ENCODE results near the gene IRAK1. TPM values are rescaled to one million over a fixed set of nuclear protein-coding genes. Genes with fewer than 3 reads are reported as not detected.
A peak's percentile ranks its signal among the peaks of the same experiment; 100 is the strongest.

Gene IRAK1
- polyA plus RNA-seq, 1 donor (not counting 4 experiments of a cell fraction or from before 2014, with no cell fraction given), result 41.5 TPM

DNA sequence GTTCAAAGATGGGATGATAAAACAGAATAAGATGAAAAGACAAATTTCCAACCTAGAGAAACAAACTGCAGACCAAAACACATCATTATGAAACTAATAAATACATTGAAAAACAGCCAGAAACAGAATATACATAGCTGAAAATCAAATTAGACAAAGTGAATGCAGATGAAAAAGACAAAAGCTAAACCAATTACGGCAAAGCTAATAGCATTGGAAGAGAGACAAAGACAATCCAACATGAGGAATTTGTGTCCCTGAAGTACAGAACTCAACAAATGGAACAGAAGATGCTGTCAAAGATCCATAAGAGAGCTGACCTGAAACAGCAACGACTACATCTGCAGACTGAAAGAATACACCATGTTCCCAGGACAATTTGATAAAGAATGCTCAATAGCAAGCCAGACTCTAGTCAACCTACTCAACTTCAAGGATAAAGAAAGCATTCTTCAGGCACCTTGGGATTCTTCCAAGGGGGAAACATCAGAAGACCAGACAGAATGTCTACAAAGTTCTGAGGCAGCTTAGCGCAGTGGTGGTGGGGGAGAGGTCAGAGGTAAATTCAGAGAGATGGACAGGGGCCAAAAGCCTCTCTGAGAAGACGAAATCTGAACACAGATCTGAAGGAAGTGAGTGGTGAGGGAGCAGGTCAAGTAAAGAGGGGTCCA is 27.4 kb upstream of the IRAK1 start:
- DNase-seq (ENCODE audit: low read depth, low spot score) (no peak), FAIRE-seq (no peak)
- no peaks in the 10 kb centered on the region for H3K9me1 ChIP-seq (ENCODE audit: control insufficient read depth, extremely low read depth, insufficient read depth, low read length)
- H3K9me3 ChIP-seq (ENCODE audit: control insufficient read depth, low read depth, low read length), result no peaks in the 10 kb centered on the region
- peaks cover 0 to 1% of the 10 kb centered on the region in 2 experiments for H3K36me3 ChIP-seq (ENCODE audit: control insufficient read depth in 2 of 2, extremely low read depth in 1 of 2, insufficient read depth in 2 of 2, low read length in 2 of 2)
- H4K20me1 ChIP-seq (ENCODE audit: control insufficient read depth, extremely low read depth, insufficient read depth, low read length), result no peaks in the 10 kb centered on the region
- no peak overlapping the region for H2AFZ ChIP-seq (ENCODE audit: control insufficient read depth, low read length)
- no peak overlapping the region for H3K4me2 ChIP-seq (ENCODE audit: control insufficient read depth, extremely low read depth, insufficient read depth, low read depth, low read length)
- no peak overlapping the region for H3K4me3 ChIP-seq (ENCODE audit: control insufficient read depth in 2 of 3, extremely low read depth in 1 of 3, insufficient read depth in 2 of 3, low read depth in 1 of 3, low read length in 3 of 3)
- dilution Hi-C loops (cut with MboI; ENCODE audit: extremely low pct_ligation_motif_present, low sequenced_read_pairs), result no loop called here
- no peak overlapping the region for H3K27ac ChIP-seq (ENCODE audit: control insufficient read depth, insufficient read depth, low read length)
- H3K27me3 ChIP-seq (ENCODE audit: control insufficient read depth, extremely low read depth, insufficient read depth, low read length), result no peaks in the 10 kb centered on the region
- peaks cover 13% of the 10 kb centered on the region for H3K79me2 ChIP-seq (ENCODE audit: control insufficient read depth, insufficient read depth, low read length)
- no peak overlapping the region for H3K9ac ChIP-seq (ENCODE audit: control insufficient read depth, extremely low read depth, insufficient read depth, low read length)
- TF ChIP-seq EZH2 (IDR thresholded peaks at IDR 0.05; ENCODE audit: low read length), result no peak
- TF ChIP-seq, protein P1, sequence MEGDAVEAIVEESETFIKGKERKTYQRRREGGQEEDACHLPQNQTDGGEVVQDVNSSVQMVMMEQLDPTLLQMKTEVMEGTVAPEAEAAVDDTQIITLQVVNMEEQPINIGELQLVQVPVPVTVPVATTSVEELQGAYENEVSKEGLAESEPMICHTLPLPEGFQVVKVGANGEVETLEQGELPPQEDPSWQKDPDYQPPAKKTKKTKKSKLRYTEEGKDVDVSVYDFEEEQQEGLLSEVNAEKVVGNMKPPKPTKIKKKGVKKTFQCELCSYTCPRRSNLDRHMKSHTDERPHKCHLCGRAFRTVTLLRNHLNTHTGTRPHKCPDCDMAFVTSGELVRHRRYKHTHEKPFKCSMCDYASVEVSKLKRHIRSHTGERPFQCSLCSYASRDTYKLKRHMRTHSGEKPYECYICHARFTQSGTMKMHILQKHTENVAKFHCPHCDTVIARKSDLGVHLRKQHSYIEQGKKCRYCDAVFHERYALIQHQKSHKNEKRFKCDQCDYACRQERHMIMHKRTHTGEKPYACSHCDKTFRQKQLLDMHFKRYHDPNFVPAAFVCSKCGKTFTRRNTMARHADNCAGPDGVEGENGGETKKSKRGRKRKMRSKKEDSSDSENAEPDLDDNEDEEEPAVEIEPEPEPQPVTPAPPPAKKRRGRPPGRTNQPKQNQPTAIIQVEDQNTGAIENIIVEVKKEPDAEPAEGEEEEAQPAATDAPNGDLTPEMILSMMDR (optimal IDR thresholded peaks at IDR 0.05 in 1 of 3, IDR thresholded peaks at IDR 0.05 in 1 of 3, conservative IDR thresholded peaks at IDR 0.05 in 1 of 3; ENCODE audit: extremely low read depth in 1 of 3, insufficient read depth in 2 of 3, low read length in 3 of 3), result no peak
- H3K4me1 ChIP-seq (ENCODE audit: control insufficient read depth, extremely low read depth, insufficient read depth, low read length), result peaks cover 3% of the 10 kb centered on the region

DNA sequence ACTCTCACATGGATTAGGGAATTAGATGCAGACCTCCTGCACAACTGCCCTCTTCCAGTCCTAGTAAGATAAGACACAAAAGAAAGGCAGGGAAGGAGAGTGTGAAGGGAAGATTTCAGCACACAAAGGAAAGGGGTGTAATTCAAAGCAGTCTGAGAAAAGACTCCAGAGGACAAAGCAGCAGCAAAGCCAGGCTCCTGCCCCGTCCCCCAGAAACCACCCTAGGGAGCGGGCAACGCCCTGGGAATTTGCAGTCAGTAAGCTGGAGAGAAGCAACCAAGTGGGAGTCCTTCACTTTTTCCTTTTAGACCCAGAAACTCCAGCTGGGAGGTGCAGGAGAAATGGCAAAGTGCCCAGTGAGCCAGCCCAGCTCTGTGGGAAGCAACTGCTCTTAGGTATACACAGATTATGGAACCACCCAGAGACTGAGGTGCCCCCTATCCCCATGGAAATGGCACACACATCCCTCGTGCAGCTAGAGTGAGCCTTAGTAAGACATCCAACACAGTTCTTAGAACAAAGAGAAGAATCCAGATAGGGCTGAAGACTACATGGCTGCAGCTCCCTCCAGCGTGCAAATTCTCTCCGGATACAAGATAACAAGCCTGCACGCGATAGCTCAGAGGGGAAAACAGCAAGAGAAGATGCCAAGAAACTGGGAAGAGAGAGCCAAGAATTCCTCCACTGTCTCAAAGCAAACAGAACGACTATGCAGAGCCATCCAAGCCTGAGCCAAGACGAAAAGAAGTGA is 26.5 kb upstream of the IRAK1 start:
- no peak for DNase-seq (ENCODE audit: low read depth, low spot score)

More for the DNA sequence above, 26.5 kb upstream of the IRAK1 start:
- no peaks in the 10 kb centered on the region for H3K27me3 ChIP-seq (ENCODE audit: control insufficient read depth, extremely low read depth, insufficient read depth, low read length)
- H3K36me3 ChIP-seq (ENCODE audit: control insufficient read depth in 2 of 2, extremely low read depth in 1 of 2, insufficient read depth in 2 of 2, low read length in 2 of 2), result peaks cover 0 to 1% of the 10 kb centered on the region in 2 experiments
- no peak for TF ChIP-seq EZH2 (IDR thresholded peaks at IDR 0.05; ENCODE audit: low read length)
- TF ChIP-seq, protein P1 (optimal IDR thresholded peaks at IDR 0.05 in 1 of 3, IDR thresholded peaks at IDR 0.05 in 1 of 3, conservative IDR thresholded peaks at IDR 0.05 in 1 of 3; ENCODE audit: extremely low read depth in 1 of 3, insufficient read depth in 2 of 3, low read length in 3 of 3), result peak in 1 of 3 experiments; percentile 19
- dilution Hi-C loops (cut with MboI; ENCODE audit: extremely low pct_ligation_motif_present, low sequenced_read_pairs), result no loop called here
- no peak overlapping the region for H3K4me3 ChIP-seq (ENCODE audit: control insufficient read depth in 2 of 3, extremely low read depth in 1 of 3, insufficient read depth in 2 of 3, low read depth in 1 of 3, low read length in 3 of 3)
- H3K79me2 ChIP-seq (ENCODE audit: control insufficient read depth, insufficient read depth, low read length), result peaks cover 13% of the 10 kb centered on the region
- no peaks in the 10 kb centered on the region for H3K9me3 ChIP-seq (ENCODE audit: control insufficient read depth, low read depth, low read length)
- H3K4me2 ChIP-seq (ENCODE audit: control insufficient read depth, extremely low read depth, insufficient read depth, low read depth, low read length), result no peak overlapping the region
- no peak for FAIRE-seq
- H3K9me1 ChIP-seq (ENCODE audit: control insufficient read depth, extremely low read depth, insufficient read depth, low read length), result no peaks in the 10 kb centered on the region
- H4K20me1 ChIP-seq (ENCODE audit: control insufficient read depth, extremely low read depth, insufficient read depth, low read length), result no peaks in the 10 kb centered on the region
- no peak overlapping the region for H2AFZ ChIP-seq (ENCODE audit: control insufficient read depth, low read length)
- no peak overlapping the region for H3K9ac ChIP-seq (ENCODE audit: control insufficient read depth, extremely low read depth, insufficient read depth, low read length)
- H3K27ac ChIP-seq (ENCODE audit: control insufficient read depth, insufficient read depth, low read length), result no peak overlapping the region
- peaks cover 3% of the 10 kb centered on the region for H3K4me1 ChIP-seq (ENCODE audit: control insufficient read depth, extremely low read depth, insufficient read depth, low read length)

Measured in keratinocyte (primary cell).